UCSD-AML1 (cell line): ENCODE measurements around the gene MYO9B.
"Not testable (repeated sequence)": the region's sequence is repeated elsewhere in the genome, so short reads cannot be mapped to it uniquely, and the experiment has no call there.

Experiments
- DNase-seq: peaks from one replicate; lab custom pipeline; 2025; ENCODE audit not compliant: unreplicated experiment; lab: John Stamatoyannopoulos, UW

The MYO9B gene

DNA sequence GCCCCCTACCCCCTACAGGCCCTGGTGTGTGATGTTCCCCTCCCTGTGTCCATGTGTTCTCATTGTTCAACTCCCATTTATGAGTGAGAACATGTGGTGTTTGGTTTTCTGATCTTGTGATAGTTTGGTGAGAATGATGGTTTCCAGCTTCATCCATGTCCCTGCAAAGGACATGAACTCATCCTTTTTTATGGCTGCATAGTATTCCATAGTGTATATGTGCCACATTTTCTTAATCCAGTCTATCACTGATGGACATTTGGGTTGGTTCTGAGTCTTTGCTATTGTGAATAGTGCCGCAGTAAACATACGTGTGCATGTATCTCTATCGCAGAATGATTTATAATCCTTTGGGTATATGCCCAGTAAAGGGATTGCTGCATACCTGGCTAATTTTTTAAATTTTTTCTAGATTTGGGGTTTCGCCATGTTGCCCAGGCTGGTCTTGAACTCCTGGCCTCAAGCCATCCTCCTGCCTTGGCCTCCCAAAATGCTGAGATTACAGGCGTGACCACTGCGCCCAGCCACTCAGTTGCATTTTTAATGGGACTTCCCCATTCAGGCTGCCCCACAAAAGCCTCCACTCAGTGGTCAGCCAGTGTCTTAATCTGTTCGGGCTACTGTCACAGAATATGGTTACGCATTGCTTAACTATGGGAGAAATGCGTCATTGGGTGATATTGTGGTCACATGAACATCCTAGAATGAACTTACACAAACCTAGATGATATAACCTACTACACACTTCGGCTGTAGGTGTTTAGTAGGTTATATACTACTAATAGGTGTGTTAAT lies 62.7 kb downstream of the MYO9B start:
- DNase-seq: not testable (repeated sequence)

DNA sequence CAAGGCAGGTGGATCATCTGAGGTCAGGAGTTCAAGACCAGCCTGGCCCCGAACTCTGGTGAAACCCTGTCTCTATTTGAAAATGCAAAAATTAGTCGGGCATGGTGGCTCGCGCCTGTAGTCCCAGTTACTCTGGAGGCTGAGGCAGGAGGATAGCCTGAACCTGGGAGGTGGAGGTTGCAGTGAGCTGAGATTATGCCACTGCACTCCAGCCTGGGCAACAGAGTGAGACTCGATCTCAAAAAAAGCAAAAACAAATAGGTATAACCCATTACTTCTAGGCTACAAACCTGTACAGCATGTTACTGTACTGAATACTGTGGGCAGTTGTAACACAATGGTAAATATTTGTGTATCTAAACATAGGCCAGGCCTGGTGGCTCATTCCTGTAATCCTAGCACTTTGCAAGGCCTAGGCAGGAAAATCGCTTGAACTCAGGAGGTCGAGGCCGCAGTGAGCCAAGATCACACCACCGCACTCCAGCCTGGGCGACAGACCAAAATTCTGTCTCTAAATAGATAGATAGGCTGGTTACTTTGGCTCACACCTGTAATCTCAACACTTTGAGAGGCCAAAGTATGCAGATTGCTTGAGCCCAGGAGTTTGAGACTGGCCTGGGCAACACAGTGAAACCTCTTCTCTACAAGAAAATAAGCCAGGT lies 63.5 kb downstream of the MYO9B start:
- DNase-seq: no peak

DNA sequence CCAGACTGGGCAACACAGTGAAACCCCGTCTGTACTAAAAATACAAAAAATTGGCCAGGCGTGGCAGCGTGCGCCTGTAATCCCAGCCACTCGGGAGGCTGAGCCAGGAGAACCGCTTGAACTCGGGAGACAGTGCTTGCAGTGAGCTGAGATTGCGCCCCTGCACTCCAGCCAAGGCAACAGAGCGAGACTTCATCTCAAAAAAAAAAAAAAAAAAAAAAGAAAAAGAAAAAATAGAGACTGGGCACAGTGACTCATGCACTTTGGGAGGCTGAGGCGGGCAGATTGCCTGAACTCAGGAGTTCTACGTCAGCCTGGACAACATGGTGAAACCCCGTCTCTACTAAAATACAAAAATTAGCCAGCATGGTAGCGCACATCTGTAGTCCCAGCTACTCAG lies 69.2 kb downstream of the MYO9B start:
- not testable (repeated sequence) for DNase-seq

DNA sequence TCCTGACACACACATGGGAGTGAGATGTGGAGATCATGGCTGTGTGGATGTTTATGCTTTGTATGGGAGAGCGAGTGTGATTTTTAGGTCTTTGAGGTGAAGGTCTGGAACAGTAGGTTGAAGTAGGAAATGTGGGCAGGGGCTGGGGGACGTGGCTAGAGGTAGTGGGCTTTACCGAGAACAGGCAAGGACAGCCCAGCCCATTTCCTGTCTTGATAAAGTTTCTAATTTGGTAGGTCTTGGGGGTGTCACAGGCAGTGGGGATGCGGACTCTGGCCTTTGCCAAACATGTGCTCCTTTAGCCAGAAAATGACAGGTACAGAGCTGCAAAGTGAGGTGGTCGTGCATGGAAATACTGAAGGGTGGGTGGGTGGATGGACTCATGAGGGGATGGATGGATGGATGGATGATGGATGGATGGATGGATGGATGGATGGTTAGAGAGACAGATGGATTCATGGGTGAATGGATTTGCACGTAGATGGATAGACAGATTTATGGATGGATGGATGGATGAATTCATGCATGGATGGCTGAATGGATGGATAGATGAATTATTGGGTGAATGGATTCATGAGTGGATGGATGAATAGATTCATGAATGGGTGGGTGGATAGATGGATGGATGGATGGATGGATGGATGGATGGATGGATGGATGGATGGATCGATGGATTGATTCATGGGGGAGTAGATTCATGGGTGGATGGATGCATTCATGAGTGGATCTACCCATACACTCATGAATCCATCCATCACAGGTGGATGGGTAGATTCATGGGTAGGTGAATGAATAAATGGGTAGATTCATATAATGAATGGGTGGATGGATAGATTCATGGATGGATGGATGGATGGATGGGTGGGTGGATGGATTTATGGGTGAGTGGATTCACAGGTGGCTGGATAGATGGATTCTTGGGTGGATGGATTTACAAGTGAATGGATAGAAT lies 70.2 kb downstream of the MYO9B start:
- DNase-seq: no peak

DNA sequence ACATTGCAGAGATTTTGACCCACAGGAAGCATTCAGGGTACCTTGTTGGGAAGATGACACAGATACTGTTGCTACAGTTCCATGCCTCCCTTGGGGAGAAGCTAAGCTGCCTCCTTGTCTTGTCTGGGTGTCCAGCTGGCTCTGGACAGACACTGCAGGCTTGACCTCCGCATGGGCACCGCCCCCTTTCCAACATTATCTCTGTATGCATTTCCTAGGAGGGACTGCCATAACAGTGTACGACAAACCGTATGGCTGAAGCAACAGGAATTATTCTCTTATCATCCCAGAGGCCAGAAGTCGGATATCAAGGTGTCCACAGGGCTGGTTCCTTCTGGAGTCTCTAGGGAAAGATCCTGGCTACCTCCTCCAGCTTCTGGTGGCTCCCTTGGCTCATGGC lies 72.6 kb downstream of the MYO9B start:
- DNase-seq: no peak

DNA sequence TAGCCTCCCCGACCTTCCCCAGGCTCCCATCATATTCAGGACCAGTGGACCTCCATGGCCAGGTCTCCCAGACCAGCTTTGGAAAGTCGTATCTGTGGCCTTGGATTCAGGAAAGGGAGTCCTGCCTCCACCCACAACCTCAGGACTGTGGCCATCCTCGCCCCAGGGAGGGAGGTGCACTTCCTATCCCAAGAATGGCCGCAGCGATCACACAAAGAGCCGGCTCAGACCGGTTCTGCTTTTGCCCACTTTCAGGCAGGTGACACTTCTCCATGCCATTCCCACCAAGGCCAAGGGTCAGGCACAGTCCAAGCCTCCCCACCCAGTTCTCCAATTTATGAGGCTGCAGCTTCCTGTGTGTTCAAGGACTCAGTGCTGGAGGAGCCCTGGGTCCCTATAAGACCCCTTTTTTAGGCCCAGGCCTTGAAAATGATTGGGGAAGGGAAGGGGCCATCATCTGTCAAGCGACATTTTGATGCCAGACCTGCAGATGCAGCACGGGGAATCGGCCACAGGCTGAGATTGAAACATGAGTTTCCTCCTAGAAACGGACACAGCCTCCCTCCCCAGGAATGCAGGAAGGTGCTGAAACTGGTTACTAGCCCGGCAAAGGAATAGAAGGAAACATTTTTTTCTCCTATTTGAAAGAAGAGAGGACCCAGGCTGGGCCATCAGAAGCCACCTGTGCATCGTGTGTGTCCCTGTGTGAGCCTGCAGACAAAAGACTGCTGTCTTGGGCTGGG lies 74.0 kb downstream of the MYO9B start:
- no peak for DNase-seq

DNA sequence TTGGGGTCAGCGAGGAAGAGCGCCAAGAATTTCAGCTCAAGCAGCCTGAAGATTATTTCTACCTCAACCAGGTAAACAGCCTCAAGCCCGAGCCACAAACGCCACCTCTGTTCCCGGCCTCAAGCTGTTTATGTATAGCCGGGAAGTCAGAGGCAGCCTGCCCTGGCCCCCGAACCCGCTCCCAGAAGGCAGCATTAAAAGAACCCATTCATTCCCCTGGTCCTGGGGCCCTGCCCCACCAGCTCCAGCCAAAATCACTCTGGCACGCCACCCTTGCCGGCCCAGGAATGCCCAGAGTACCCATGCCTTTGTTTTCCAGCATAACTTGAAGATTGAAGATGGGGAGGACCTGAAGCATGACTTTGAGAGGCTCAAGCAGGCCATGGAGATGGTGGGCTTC lies 78.4 kb downstream of the MYO9B start:
- no peak for DNase-seq

DNA sequence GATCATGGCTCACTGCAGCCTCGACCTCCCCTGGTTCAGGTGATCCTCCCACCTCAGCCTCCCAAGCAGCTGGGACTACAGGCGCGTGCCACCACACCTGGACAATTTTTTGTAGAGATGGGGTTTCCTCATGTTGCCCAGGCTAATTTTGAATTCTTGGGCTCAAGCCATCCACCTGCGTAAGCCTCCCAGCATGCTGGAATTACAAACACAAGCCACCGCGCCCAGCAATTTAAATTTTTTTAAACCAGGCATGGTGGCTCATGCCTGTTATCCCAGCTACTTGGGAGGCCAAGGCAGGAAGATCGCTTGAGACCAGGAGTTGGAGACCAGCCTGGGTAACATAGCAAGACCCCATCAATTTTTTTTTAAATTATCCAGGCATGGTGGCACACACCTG lies 79.7 kb downstream of the MYO9B start:
- no peak for DNase-seq

DNA sequence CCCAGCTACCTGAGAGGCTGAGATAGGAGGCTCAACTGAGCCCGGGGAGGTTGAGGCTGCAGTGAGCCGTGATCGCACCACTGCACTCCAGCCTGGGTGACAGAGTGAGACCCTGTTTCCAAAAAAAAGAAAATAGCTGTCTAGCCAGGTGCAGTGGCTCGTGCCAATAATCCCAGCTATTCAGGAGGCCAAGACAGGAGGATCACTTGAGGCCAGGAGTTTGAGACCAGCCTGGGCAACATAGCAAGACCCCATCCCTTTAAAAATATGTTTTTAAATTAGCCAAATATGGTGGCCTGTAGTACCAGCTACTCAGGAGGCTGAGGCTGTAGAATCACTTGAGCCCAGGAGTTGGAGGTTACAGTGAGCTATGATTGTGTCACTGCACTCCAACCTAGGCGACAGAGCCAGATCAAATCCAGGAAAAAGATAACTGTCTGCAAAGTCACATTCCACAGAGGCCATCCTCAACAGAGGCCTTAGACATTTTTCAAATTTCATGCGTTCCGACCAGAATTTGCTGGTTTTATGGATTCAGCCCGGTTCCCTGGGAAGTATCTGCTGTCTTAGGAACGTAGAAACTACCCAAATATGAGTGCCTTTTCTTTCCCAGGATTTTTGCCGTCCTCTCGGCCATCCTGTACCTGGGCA lies 80.8 kb downstream of the MYO9B start:
- DNase-seq: no peak

DNA sequence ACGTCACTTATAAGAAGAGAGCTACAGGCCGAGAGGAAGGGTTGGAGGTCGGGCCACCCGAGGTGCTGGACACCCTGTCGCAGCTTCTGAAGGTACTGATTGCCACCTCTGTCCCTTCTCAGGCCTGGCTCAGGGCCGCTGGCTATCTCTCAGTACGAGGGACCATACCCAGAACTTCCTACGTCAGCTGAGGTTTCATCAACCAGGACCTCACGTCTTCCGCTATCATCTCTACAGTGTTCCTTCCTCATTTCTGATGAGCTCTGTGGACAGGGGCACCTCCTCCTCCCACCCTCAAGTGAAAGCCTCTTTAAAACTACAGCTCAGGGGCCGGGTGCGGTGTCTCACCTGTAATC lies 81.3 kb downstream of the MYO9B start:
- DNase-seq: no peak

DNA sequence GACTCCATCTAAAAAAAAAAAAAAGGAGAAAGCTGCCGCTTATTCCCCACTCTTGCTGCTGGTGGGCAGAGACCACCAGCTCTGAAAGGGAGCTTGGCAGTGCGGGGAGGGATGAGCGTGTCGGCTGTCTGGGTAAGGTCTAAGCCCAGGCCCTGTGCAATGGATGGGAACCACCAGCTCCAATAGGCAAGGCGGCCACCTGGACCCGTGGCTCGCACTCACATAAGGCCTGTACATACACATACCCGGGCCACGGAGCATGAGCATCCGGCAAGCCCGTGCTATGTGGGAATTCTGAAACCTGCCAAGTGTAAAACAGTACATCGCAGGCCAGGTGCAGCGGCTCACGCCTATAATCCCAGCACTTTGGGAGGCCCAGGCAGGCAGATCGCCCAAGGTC lies 83.0 kb downstream of the MYO9B start:
- no peak for DNase-seq

DNA sequence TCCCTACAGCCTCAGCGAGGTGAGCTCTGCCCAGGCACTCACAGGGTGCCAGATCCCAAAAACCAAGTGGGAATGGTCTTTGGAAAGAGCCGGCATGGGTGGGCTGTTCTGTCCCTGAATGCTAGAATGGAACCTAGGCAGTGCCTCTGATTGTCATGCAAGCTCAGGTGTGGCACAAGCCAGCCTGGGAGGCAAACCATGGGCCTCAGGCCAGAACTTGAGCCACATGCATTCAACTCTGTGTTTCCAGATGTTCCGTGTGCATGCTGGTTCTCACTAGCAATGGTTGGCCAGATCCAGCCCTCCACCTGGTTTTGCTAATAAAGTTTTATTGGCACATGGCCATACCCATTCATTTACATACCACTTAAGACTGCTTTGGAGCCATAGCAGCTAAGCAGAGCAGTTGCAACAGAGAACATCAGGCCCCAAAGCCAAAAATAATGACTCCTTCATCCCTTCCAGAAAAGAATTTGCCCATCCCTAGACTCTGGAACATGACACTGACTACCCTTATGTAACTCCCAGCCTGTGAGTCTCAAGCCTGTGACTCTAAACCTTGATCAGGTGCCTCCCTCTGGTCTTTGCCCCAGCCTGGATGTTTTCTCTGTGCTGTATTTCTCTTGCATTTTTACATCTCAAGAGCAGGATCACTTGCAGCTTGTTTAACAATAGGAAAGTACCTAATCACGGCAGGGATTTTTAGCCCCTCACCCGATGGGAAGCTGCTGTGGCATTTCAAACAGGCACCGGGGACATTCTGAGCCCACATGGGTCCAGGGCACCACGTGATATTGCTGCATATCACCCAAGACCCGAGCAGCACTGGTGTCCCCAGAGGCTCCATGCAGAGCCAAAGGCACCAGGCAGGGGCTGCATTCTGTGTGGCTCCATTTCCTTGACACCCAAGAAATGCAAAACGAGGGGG lies 84.2 kb downstream of the MYO9B start:
- DNase-seq: no peak

DNA sequence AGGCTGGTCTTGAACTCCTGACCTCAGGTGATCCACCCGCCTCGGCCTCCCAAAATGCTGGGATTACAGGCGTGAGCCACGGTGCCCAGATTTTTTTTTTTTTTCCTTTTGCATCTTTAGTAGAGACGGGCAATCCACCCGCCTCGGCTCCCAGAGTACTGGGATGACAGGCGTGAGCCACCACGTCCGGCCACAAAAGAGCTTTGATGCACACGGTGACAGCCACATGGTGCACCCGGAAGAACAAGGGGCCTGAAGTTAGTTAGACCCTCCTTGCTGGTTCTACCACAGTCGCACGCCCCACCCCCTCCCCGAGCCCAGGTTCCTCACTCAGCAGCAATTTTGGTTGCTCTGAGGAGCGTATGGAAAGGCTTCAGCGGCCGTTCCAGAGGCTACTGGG lies 85.3 kb downstream of the MYO9B start:
- no peak for DNase-seq

DNA sequence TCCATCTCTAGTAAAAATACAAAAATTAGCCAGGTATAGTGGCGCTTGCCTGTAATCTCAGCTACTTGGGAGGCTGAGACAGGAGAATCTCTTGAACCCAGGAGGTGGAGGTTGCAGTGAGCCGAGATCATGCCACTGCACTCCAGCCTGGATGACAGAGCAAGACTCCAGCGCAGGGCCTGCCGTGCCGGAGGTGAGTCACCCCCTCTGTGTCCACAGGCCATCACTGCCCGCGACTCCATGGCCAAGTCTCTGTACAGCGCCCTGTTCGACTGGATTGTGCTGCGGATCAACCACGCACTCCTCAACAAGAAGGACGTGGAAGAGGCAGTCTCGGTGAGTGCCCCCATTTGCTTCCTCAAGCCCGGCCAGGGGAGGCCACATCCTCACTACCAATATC lies 86.6 kb downstream of the MYO9B start:
- not testable (repeated sequence) for DNase-seq

DNA sequence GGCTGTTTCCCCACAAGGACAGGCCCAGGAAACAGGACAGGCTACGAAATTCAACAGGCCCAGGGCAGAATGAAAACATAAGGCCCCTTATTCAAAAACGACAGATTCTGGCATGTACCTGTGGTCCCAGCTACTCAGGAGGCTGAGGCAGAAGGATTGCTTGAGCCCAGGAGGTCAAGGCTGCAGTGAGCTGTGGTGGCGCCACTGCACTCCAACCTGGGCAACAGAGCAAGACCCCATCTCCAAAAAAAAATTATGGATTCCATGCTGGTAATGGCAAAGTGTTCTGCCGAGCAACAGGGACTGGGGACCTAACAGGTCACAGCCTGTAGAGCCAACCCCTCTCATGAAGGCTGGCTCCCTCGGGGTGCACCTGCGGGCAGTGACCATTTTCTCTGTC lies 87.0 kb downstream of the MYO9B start:
- no peak for DNase-seq

DNA sequence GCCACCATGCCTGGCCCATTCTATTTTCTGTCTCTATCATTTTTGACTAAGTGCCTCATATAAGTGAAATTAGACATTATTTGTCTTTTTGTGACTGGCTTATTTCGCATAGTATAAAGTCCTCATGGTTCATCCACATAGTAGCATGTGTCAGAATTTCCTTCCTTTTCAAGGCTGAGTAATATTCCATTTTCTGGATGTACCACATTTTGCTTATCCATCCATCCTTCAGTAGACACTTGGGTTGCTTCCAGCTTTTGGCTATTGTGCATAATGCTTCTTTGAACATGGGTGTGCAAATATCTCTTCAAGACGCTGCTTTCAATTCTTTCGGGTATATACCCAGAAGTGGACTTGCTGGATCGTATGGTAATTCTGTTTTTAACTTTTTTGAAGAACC lies 88.1 kb downstream of the MYO9B start:
- DNase-seq: no peak

DNA sequence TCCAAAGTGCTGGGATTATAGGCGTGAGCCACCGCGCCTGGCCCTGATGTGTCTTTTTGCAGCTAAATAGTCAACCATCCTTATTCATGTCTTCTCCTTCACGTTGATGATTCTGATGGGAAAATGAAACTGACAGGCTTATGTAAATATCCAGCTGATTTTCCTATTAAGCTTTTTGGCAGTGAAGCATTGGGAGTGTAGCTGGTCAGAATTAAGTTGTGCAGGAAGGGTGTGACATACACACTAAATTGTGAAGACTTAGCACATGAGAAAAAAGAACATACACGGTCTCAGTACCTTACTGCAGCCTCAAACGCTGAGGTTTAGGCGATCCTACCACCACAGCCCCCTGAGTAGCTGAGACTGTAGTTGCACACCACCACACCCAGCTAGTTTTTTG lies 89.1 kb downstream of the MYO9B start:
- DNase-seq: no peak

DNA sequence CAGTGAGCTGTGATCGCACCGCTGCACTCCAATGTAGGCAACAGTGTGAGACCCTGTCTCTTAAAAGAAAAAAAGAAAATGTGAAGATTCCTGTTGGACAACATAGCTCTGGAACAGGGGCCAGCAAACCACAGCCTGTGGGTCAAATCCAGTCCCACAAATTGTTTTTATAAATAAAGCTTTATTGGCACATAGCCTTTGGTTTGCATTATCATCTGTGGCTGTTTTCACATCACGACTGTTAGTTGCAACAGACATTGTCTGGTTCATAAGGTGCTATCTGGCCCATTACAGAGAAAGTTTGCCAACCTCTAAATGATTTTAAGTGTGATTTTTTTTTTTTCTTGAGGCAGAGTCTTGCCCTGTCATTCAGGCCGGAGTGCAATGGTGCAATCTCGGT lies 90.1 kb downstream of the MYO9B start:
- DNase-seq: no peak

DNA sequence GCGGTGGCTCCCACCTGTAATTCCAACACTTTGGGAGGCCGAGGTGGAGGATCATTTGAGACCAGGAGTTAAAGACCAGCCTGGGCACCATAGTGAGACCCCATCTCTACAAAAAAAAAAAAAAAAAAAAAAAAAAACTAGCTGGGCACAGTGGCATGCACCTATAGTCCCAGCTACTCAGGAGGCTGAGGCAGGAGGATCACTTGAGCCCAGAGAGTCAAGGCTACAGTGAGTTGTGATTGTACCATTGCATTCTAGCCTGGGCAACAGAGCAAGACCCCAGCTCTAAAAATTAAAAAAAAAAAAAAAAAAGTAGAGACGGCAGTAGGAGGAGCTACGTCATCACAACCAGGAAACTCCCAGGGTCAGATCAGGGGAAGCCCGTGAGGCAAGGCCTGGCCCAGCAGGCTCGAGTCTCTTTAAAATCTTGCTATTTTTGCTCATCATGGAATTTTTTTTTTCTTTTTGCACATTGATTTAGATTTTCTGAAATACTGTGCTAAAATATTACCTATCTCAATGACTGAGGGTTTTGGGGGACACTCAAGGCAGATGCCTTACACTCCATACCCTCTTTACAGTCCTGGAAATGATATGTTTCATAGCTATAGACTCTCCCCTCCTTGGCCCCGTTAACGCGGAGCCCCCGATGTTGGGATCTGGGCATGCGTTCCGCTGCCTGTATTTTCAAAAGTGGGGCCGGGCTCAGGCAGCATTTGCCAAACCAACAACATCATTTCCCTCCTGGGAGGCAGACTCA lies 95.1 kb downstream of the MYO9B start:
- DNase-seq: no peak
